ENCODE results near the gene HPN.

DNA sequence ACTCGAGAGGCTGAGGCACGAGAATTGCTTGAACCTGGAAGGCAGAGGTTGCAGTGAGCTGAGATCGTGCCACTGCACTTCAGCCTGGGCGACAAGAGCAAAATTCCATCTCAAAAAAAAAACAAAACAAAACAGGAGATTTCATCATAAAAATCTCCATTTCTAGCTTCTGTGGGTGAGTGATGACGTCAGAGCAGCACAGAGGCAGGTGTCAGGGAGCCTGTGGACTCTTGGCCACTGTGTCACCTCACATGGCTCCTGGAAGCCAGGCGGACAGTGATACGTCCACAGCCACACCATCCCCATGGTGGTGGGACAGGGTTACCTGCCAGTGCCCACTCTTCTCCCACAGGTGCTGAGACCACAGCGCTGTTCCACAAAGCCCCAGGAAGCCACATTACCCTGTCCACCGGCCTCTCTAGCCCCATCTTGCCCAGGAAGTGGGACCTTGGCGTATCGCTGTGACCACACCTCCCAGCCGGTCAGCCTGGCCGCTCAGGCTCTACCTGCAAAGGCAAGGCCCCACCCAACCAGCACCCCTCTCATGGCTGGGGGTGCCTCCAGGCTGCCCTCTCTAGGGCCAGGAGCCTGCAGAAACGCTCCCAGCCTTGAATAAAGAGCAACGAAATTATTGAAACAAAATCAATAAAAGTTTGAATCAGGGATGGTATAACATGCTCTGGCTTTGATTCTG is 71.6 kb downstream of the HPN start:
- TF ChIP-seq TEAD4 (IDR thresholded peaks at IDR 0.05) (no peak), YY1 (IDR thresholded peaks at IDR 0.05; ENCODE audit: low read depth) (no peak), TAF1 (IDR thresholded peaks at IDR 0.05; ENCODE audit: low read depth) (no peak), NFIC (IDR thresholded peaks at IDR 0.05) (no peak)
- TF ChIP-seq, protein P1, sequence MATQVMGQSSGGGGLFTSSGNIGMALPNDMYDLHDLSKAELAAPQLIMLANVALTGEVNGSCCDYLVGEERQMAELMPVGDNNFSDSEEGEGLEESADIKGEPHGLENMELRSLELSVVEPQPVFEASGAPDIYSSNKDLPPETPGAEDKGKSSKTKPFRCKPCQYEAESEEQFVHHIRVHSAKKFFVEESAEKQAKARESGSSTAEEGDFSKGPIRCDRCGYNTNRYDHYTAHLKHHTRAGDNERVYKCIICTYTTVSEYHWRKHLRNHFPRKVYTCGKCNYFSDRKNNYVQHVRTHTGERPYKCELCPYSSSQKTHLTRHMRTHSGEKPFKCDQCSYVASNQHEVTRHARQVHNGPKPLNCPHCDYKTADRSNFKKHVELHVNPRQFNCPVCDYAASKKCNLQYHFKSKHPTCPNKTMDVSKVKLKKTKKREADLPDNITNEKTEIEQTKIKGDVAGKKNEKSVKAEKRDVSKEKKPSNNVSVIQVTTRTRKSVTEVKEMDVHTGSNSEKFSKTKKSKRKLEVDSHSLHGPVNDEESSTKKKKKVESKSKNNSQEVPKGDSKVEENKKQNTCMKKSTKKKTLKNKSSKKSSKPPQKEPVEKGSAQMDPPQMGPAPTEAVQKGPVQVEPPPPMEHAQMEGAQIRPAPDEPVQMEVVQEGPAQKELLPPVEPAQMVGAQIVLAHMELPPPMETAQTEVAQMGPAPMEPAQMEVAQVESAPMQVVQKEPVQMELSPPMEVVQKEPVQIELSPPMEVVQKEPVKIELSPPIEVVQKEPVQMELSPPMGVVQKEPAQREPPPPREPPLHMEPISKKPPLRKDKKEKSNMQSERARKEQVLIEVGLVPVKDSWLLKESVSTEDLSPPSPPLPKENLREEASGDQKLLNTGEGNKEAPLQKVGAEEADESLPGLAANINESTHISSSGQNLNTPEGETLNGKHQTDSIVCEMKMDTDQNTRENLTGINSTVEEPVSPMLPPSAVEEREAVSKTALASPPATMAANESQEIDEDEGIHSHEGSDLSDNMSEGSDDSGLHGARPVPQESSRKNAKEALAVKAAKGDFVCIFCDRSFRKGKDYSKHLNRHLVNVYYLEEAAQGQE (IDR thresholded peaks at IDR 0.05; ENCODE audit: low read depth): no peak

Data from Ishikawa (cell line).